ENCODE results near the gene SPATS2. TPM values are rescaled to one million over a fixed set of nuclear protein-coding genes. Genes with fewer than 3 reads are reported as not detected.

The SPATS2 gene
- total and polyA plus RNA-seq, 2 donors (not counting 1 experiment from before 2014, with no cell fraction given), result 22.1 to 43.6 TPM

- no peak overlapping the region for H3K9ac ChIP-seq (ENCODE audit: insufficient read depth, low read length)
- H3K4me3 ChIP-seq (replicated peaks in 1 of 4; ENCODE audit: control extremely low read depth in 1 of 4, insufficient read depth in 1 of 4, low read depth in 3 of 4, low read length in 4 of 4), result no peak overlapping the region
- DNase-seq (ENCODE audit: low read depth in 2 of 2), result no peak
- H3K4me2 ChIP-seq (ENCODE audit: extremely low read depth, insufficient read depth, low read length), result no peak overlapping the region
- no peaks in the 10 kb centered on the region for H3K27me3 ChIP-seq (ENCODE audit: control insufficient read depth, insufficient read depth, low read length)
- no peaks in the 10 kb centered on the region for H3K36me3 ChIP-seq (ENCODE audit: control insufficient read depth, insufficient read depth, low read length)
- no peaks in the 10 kb centered on the region for H3K9me3 ChIP-seq (ENCODE audit: control insufficient read depth, insufficient read depth, low read depth, low read length)
- H4K20me1 ChIP-seq (ENCODE audit: control insufficient read depth, extremely low read depth, insufficient read depth, low read length), result no peaks in the 10 kb centered on the region
- no peaks in the 10 kb centered on the region for H3K4me1 ChIP-seq (ENCODE audit: control insufficient read depth, extremely low read depth, insufficient read depth, low read length)
- no peak overlapping the region for H2AFZ ChIP-seq (ENCODE audit: low read length)
- H3K79me2 ChIP-seq (ENCODE audit: control insufficient read depth, insufficient read depth, low read length), result peaks cover 2% of the 10 kb centered on the region
- no peak for TF ChIP-seq EZH2 (IDR thresholded peaks at IDR 0.05; ENCODE audit: low read length, missing control alignments)
- TF ChIP-seq, protein P1, sequence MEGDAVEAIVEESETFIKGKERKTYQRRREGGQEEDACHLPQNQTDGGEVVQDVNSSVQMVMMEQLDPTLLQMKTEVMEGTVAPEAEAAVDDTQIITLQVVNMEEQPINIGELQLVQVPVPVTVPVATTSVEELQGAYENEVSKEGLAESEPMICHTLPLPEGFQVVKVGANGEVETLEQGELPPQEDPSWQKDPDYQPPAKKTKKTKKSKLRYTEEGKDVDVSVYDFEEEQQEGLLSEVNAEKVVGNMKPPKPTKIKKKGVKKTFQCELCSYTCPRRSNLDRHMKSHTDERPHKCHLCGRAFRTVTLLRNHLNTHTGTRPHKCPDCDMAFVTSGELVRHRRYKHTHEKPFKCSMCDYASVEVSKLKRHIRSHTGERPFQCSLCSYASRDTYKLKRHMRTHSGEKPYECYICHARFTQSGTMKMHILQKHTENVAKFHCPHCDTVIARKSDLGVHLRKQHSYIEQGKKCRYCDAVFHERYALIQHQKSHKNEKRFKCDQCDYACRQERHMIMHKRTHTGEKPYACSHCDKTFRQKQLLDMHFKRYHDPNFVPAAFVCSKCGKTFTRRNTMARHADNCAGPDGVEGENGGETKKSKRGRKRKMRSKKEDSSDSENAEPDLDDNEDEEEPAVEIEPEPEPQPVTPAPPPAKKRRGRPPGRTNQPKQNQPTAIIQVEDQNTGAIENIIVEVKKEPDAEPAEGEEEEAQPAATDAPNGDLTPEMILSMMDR (conservative IDR thresholded peaks at IDR 0.05 in 1 of 2, IDR thresholded peaks at IDR 0.05 in 1 of 2; ENCODE audit: low read depth in 1 of 2, low read length in 2 of 2), result no peak
- no peak overlapping the region for H3K27ac ChIP-seq (ENCODE audit: insufficient read depth, low read length)
Observed at GRCh38 chr12:49439042-49439441, 71.8 kb downstream of the SPATS2 start.

GRCh38 chr12:49440035-49440434 lies 72.8 kb downstream of the SPATS2 start:
- peaks cover 2% of the 10 kb centered on the region for H3K79me2 ChIP-seq (ENCODE audit: control insufficient read depth, insufficient read depth, low read length)
- no peaks in the 10 kb centered on the region for H4K20me1 ChIP-seq (ENCODE audit: control insufficient read depth, extremely low read depth, insufficient read depth, low read length)
- H3K36me3 ChIP-seq (ENCODE audit: control insufficient read depth, insufficient read depth, low read length), result no peaks in the 10 kb centered on the region
- H3K4me1 ChIP-seq (ENCODE audit: control insufficient read depth, extremely low read depth, insufficient read depth, low read length), result no peaks in the 10 kb centered on the region
- DNase-seq (ENCODE audit: low read depth in 2 of 2), result peak in 1 of 2 donors; percentile 17
- no peak overlapping the region for H3K4me2 ChIP-seq (ENCODE audit: extremely low read depth, insufficient read depth, low read length)
- H3K27ac ChIP-seq (ENCODE audit: insufficient read depth, low read length), result no peak overlapping the region
- no peak overlapping the region for H3K4me3 ChIP-seq (replicated peaks in 1 of 4; ENCODE audit: control extremely low read depth in 1 of 4, insufficient read depth in 1 of 4, low read depth in 3 of 4, low read length in 4 of 4)
- H3K9ac ChIP-seq (ENCODE audit: insufficient read depth, low read length), result no peak overlapping the region
- no peaks in the 10 kb centered on the region for H3K27me3 ChIP-seq (ENCODE audit: control insufficient read depth, insufficient read depth, low read length)
- no peaks in the 10 kb centered on the region for H3K9me3 ChIP-seq (ENCODE audit: control insufficient read depth, insufficient read depth, low read depth, low read length)
- TF ChIP-seq, protein P1 (conservative IDR thresholded peaks at IDR 0.05 in 1 of 2, IDR thresholded peaks at IDR 0.05 in 1 of 2; ENCODE audit: low read depth in 1 of 2, low read length in 2 of 2), result no peak
- TF ChIP-seq EZH2 (IDR thresholded peaks at IDR 0.05; ENCODE audit: low read length, missing control alignments), result no peak
- H2AFZ ChIP-seq (ENCODE audit: low read length), result no peak overlapping the region

GRCh38 chr12:49442915-49443314 lies 75.7 kb downstream of the SPATS2 start:
- H3K27ac ChIP-seq (ENCODE audit: insufficient read depth, low read length), result no peak overlapping the region
- peaks cover 4% of the 10 kb centered on the region for H3K79me2 ChIP-seq (ENCODE audit: control insufficient read depth, insufficient read depth, low read length)

More at GRCh38 chr12:49442915-49443314, 75.7 kb downstream of the SPATS2 start:
- H3K9ac ChIP-seq (ENCODE audit: insufficient read depth, low read length), result no peak overlapping the region
- H3K36me3 ChIP-seq (ENCODE audit: control insufficient read depth, insufficient read depth, low read length), result no peaks in the 10 kb centered on the region
- H3K27me3 ChIP-seq (ENCODE audit: control insufficient read depth, insufficient read depth, low read length), result no peaks in the 10 kb centered on the region
- H3K4me2 ChIP-seq (ENCODE audit: extremely low read depth, insufficient read depth, low read length), result no peak overlapping the region
- no peaks in the 10 kb centered on the region for H3K4me1 ChIP-seq (ENCODE audit: control insufficient read depth, extremely low read depth, insufficient read depth, low read length)
- H3K4me3 ChIP-seq (replicated peaks in 1 of 4; ENCODE audit: control extremely low read depth in 1 of 4, insufficient read depth in 1 of 4, low read depth in 3 of 4, low read length in 4 of 4), result no peak overlapping the region
- H3K9me3 ChIP-seq (ENCODE audit: control insufficient read depth, insufficient read depth, low read depth, low read length), result no peaks in the 10 kb centered on the region
- TF ChIP-seq, protein P1 (conservative IDR thresholded peaks at IDR 0.05 in 1 of 2, IDR thresholded peaks at IDR 0.05 in 1 of 2; ENCODE audit: low read depth in 1 of 2, low read length in 2 of 2), result no peak
- no peak for TF ChIP-seq EZH2 (IDR thresholded peaks at IDR 0.05; ENCODE audit: low read length, missing control alignments)
- no peak overlapping the region for H2AFZ ChIP-seq (ENCODE audit: low read length)
- no peaks in the 10 kb centered on the region for H4K20me1 ChIP-seq (ENCODE audit: control insufficient read depth, extremely low read depth, insufficient read depth, low read length)
- DNase-seq (ENCODE audit: low read depth in 2 of 2), result no peak
